T-helper 9 cell (primary cell): ENCODE measurements around the gene SH3BP4.

Experiments used
- DNase-seq: peaks from one replicate; pipeline ENCODE4 v3.0.0-alpha.2; 2020
- total RNA-seq, 2 donors: gene quantifications; one replicate each; lab custom pipeline; 2026; lab: John Stamatoyannopoulos, UW

SH3BP4 gene
- 0 to 0.07 reads per million in 2 donors for total RNA-seq

GRCh38 chr2:234951664-234952269 lies at the start of gene SH3BP4:
Gene SH3BP4, plus strand, starts transcription at chr2:234952017. Its CDS starts 82,986 bp downstream, at chr2:235035003.
- no peak for DNase-seq

- no peak for DNase-seq
Measured at GRCh38 chr2:234904785-234905184, 47.0 kb upstream of the SH3BP4 start.

- DNase-seq, result no peak
Measured at GRCh38 chr2:234905547-234906265, 46.1 kb upstream of the SH3BP4 start.

- DNase-seq, result no peak
Measured at GRCh38 chr2:234910186-234910679, 41.6 kb upstream of the SH3BP4 start.

- DNase-seq, result no peak
Measured at GRCh38 chr2:234911271-234911670, 40.5 kb upstream of the SH3BP4 start.

GRCh38 chr2:234912437-234912836 lies 39.4 kb upstream of the SH3BP4 start:
- no peak for DNase-seq

- DNase-seq, result no peak
Measured at GRCh38 chr2:234913208-234913626, 38.6 kb upstream of the SH3BP4 start.

GRCh38 chr2:234914371-234915154 lies 37.3 kb upstream of the SH3BP4 start:
- DNase-seq, result no peak

GRCh38 chr2:234916674-234917073 lies 35.1 kb upstream of the SH3BP4 start:
- DNase-seq, result no peak

GRCh38 chr2:234917211-234917975 lies 34.4 kb upstream of the SH3BP4 start:
- no peak for DNase-seq

- no peak for DNase-seq
Measured at GRCh38 chr2:234919711-234920110, 32.1 kb upstream of the SH3BP4 start.

- no peak for DNase-seq
Measured at GRCh38 chr2:234920836-234921235, 31.0 kb upstream of the SH3BP4 start.

GRCh38 chr2:234929002-234929401 lies 22.8 kb upstream of the SH3BP4 start:
- DNase-seq, result no peak

GRCh38 chr2:234930397-234930796 lies 21.4 kb upstream of the SH3BP4 start:
- DNase-seq, result no peak

- DNase-seq, result no peak
Measured at GRCh38 chr2:234931371-234931770, 20.4 kb upstream of the SH3BP4 start.

GRCh38 chr2:234932591-234933168 lies 19.1 kb upstream of the SH3BP4 start:
- no peak for DNase-seq

GRCh38 chr2:234935311-234935710 lies 16.5 kb upstream of the SH3BP4 start:
- no peak for DNase-seq

- no peak for DNase-seq
Measured at GRCh38 chr2:234939576-234939975, 12.2 kb upstream of the SH3BP4 start.

- DNase-seq, result no peak
Measured at GRCh38 chr2:234939996-234940395, 11.8 kb upstream of the SH3BP4 start.

GRCh38 chr2:234940527-234940926 lies 11.3 kb upstream of the SH3BP4 start:
- no peak for DNase-seq

- no peak for DNase-seq
Measured at GRCh38 chr2:234945339-234945873, 6.4 kb upstream of the SH3BP4 start.

GRCh38 chr2:234947556-234947955 lies 4.3 kb upstream of the SH3BP4 start:
- DNase-seq, result no peak
